ENCODE results near the gene CAMTA1.

CAMTA1 gene

GRCh38 chr1:6989212-6990159, 204.2 kb downstream of the CAMTA1 start:
- DNase-seq, result no peak

GRCh38 chr1:6991266-6991665, 206.0 kb downstream of the CAMTA1 start:
- no peak for DNase-seq

GRCh38 chr1:6995789-6996188, 210.5 kb downstream of the CAMTA1 start:
- DNase-seq, result no peak

- DNase-seq, result no peak
Observed at GRCh38 chr1:6996371-6996770, 211.1 kb downstream of the CAMTA1 start.

- DNase-seq, result no peak
Observed at GRCh38 chr1:6996866-6997265, 211.6 kb downstream of the CAMTA1 start.

- no peak for DNase-seq
Observed at GRCh38 chr1:6998267-6998666, 213.0 kb downstream of the CAMTA1 start.

- DNase-seq, result no peak
Observed at GRCh38 chr1:6999826-7000225, 214.6 kb downstream of the CAMTA1 start.

- no peak for DNase-seq
Observed at GRCh38 chr1:7000720-7001119, 215.5 kb downstream of the CAMTA1 start.

- no peak for DNase-seq
Observed at GRCh38 chr1:7002728-7003127, 217.5 kb downstream of the CAMTA1 start.

- no peak for DNase-seq
Observed at GRCh38 chr1:7003676-7004075, 218.4 kb downstream of the CAMTA1 start.

- DNase-seq, result no peak
Observed at GRCh38 chr1:7004181-7004580, 218.9 kb downstream of the CAMTA1 start.

- no peak for DNase-seq
Observed at GRCh38 chr1:7005762-7006161, 220.5 kb downstream of the CAMTA1 start.

GRCh38 chr1:7006996-7007871, 222.0 kb downstream of the CAMTA1 start:
- DNase-seq, result no peak

- no peak for DNase-seq
Observed at GRCh38 chr1:7007902-7008301, 222.6 kb downstream of the CAMTA1 start.

GRCh38 chr1:7008331-7008730, 223.1 kb downstream of the CAMTA1 start:
- DNase-seq, result no peak

- no peak for DNase-seq
Observed at GRCh38 chr1:7008975-7009740, 223.9 kb downstream of the CAMTA1 start.

- no peak for DNase-seq
Observed at GRCh38 chr1:7009741-7010525, 224.7 kb downstream of the CAMTA1 start.

GRCh38 chr1:7010534-7011200, 225.4 kb downstream of the CAMTA1 start:
- DNase-seq, result no peak

GRCh38 chr1:7011826-7012225, 226.6 kb downstream of the CAMTA1 start:
- DNase-seq, result no peak

- DNase-seq, result no peak
Observed at GRCh38 chr1:7012461-7012924, 227.2 kb downstream of the CAMTA1 start.
